CD4-positive, alpha-beta T cell (primary cell): ENCODE data around the gene RAB25. TPM values are rescaled to one million over a fixed set of nuclear protein-coding genes. Genes with fewer than 3 reads are reported as not detected.

Source experiments
- ATAC-seq: fragments of 200-7000 bp; cut with Tn5 transposase; one replicate; pipeline ENCODE4 v1.10.0; 2022; ENCODE audit warnings: mild to moderate bottlenecking; ENCODE audit not compliant: poor library complexity
- CTCF ChIA-PET: fragments of 350-600 bp; sonication (Branson Sonifier 250); formaldehyde crosslinking; loops from one replicate; lab custom pipeline; 2021; ENCODE audit warnings: antibody characterized with exemption, inconsistent platforms; lab: Charles Lee
- POLR2A ChIA-PET: fragments of 350-600 bp; sonication (Branson Sonifier 250); formaldehyde crosslinking; loops from one replicate; lab custom pipeline; 2021; ENCODE audit warnings: antibody characterized with exemption, inconsistent platforms; lab: Charles Lee
- DNase-seq, 14 experiments: peaks; one replicate each; pipeline ENCODE4 v3.0.0-alpha.2; 2013 to 2020; ENCODE audit warnings: mixed read lengths in 2 of 14
- H3K27ac ChIP-seq, 2 donors: one replicate each; pipeline versions ENCODE4 v1.5.1 to v1.7.0; 2013; ENCODE audit warnings: low read length in 2 of 2, low read depth in 1 of 2, mild to moderate bottlenecking in 1 of 2
- H3K27me3 ChIP-seq, 2 experiments: 1 replicate in 1 of 2; 2 replicates in 1 of 2; pipeline versions ENCODE4 v1.6.1 to v1.7.0; 2013; ENCODE audit warnings: low read length in 2 of 2, control low read depth in 1 of 2, mild to moderate bottlenecking in 1 of 2, moderate library complexity in 1 of 2; ENCODE audit not compliant: insufficient read depth in 2 of 2, control insufficient read depth in 1 of 2
- H3K36me3 ChIP-seq: one replicate; pipeline ENCODE4 v1.6.1; 2013; ENCODE audit warnings: low read length, control low read depth; ENCODE audit not compliant: insufficient read depth
- H3K4me1 ChIP-seq: one replicate; pipeline ENCODE4 v1.6.1; 2013; ENCODE audit warnings: low read length, control low read depth; ENCODE audit not compliant: insufficient read depth
- H3K4me3 ChIP-seq: one replicate; pipeline ENCODE4 v1.5.1; 2013; ENCODE audit warnings: mild to moderate bottlenecking, low read length, moderate library complexity
- H3K9me3 ChIP-seq, 2 experiments: 1 replicate in 1 of 2; 2 replicates in 1 of 2; pipeline versions ENCODE4 v1.6.1 to v1.7.0; 2013; ENCODE audit warnings: low read length in 2 of 2, mild to moderate bottlenecking in 2 of 2, control low read depth in 1 of 2, moderate library complexity in 1 of 2; ENCODE audit not compliant: control insufficient read depth in 1 of 2, insufficient read depth in 1 of 2
- H3K27ac Mint-ChIP-seq: one replicate; pipeline ENCODE4 v1.8.0; 2020; ENCODE audit warnings: mixed read lengths
- H3K27me3 Mint-ChIP-seq: one replicate; pipeline ENCODE4 v1.8.0; 2021; ENCODE audit warnings: mixed read lengths
- H3K36me3 Mint-ChIP-seq: one replicate; pipeline ENCODE4 v1.8.0; 2021; ENCODE audit warnings: low read depth, mixed read lengths
- H3K4me1 Mint-ChIP-seq: one replicate; pipeline ENCODE4 v1.8.0; 2021; ENCODE audit warnings: low read depth, mixed read lengths
- H3K4me3 Mint-ChIP-seq: one replicate; pipeline ENCODE4 v1.8.0; 2020; ENCODE audit warnings: mild to moderate bottlenecking, mixed read lengths
- H3K9me3 Mint-ChIP-seq: one replicate; pipeline ENCODE4 v1.8.0; 2020; ENCODE audit warnings: mixed read lengths
- CTCF ChIP-seq: fragments of 200-600 bp; IDR thresholded peaks from one replicate; pipeline ENCODE4 v1.8.0; 2022; ENCODE audit warnings: antibody characterized with exemption, mild to moderate bottlenecking
- intact Hi-C, 2 experiments: fragments of 100-400 bp; cut with DNase I in 1 of 2; cut with micrococcal nuclease in 1 of 2; formaldehyde crosslinking; loops; one replicate each; pipeline versions ENCODE4 v1.15.1 to v1.9.0; 2023 to 2025; cut with DNase I, micrococcal nuclease
- total RNA-seq, 174 experiments: library from RNA in 2 of 174; stranded (reverse) in 2 of 174; gene quantifications; one replicate each; pipeline ENCODE4 v1.2.3 and lab custom pipeline; 2021 to 2026

The RAB25 gene
- total RNA-seq, 2 experiments from 2014 or later: 0.58 to 1.3 TPM

- Histone ChIP-seq H3K27me3 (peaks cover 0 to 4% of the 10 kb centered on the region in 2 experiments), H3K9me3 (no peaks in the 10 kb centered on the region), H3K4me3 (no peak overlapping the region), H3K27ac (no peak overlapping the region), H3K4me1 (peaks cover 26% of the 10 kb centered on the region), H3K36me3 (no peaks in the 10 kb centered on the region)
- Mint-ChIP-seq H3K9me3 (no peaks in the 10 kb centered on the region), H3K27ac (no peak overlapping the region), H3K4me1 (peaks cover 11% of the 10 kb centered on the region), H3K27me3 (peaks cover 21% of the 10 kb centered on the region), H3K36me3 (no peaks in the 10 kb centered on the region), H3K4me3 (no peak overlapping the region)
- no peak for DNase-seq
- intact Hi-C loops: loop anchor here (5.0 kb wide), 2 partner anchors 226 to 356 kb away; no protein-coding TSS in a partner anchor
- ATAC-seq: no peak
- no peak for TF ChIP-seq CTCF
- POLR2A ChIA-PET: no interaction called here
- CTCF ChIA-PET: interaction anchor here (1.0 to 4.5 kb wide), 4 partner anchors 38 to 134 kb away, joined by 3 to 35 read pairs (median 5); no protein-coding TSS in a partner anchor
Measured at GRCh38 chr1:156091610-156092009, 30.6 kb downstream of the RAB25 start.

DNA sequence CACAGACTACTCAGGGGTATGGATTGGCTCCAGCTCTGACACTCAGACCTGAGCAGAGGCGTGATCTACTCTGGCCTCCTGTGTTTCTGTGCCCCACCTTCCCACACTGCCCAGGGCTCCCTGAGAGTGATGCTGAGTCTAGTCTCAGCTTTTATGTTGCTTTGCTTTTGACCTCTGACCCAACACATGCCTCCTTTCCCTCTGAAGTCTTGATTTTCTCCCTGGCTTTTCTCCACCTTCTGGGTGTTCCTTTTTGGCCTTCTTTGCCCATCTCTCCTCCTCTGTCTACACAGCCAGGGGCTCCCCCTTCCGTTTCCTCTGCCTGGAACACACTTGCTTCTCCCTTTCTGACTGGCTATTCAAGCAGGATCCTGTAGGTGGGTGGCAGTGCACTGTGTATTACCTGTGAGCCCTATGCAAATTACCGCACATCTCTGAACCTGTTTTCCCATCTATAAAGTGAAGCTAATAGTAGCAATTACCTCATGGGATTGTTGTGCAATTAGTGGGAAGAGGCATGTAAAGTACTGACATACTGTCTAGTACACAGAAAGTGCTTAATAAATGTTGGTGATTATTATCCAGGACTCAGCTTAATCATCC lies 35.0 kb downstream of the RAB25 start:
- peaks cover 40% of the 10 kb centered on the region for H3K4me1 ChIP-seq
- no peaks in the 10 kb centered on the region for H3K36me3 ChIP-seq
- H3K27ac ChIP-seq: peak overlapping the region in 1 of 2 donors; percentile 89
- intact Hi-C loops: loop anchor here in 1 of 2 experiments (1.0 kb wide), 1 partner anchor 34 kb away; no protein-coding TSS in a partner anchor
- Mint-ChIP-seq H3K4me1 (peaks cover 39% of the 10 kb centered on the region), H3K27me3 (peaks cover 4% of the 10 kb centered on the region), H3K27ac (peak overlapping the region; percentile 82), H3K36me3 (no peaks in the 10 kb centered on the region), H3K9me3 (no peaks in the 10 kb centered on the region), H3K4me3 (no peak overlapping the region)
- ChIA-PET POLR2A (interaction anchor here (0.7 to 4.3 kb wide), 5 partner anchors 19 to 129 kb away, joined by 3 to 23 read pairs (median 6); partner anchors contain the start of genes LMNA and PMF1), CTCF (interaction anchor here (0.5 to 6.8 kb wide), 14 partner anchors 10 to 144 kb away, joined by 3 to 194 read pairs (median 14); partner anchors contain the start of genes LMNA, PMF1 and SLC25A44)
- DNase-seq (no peak), ATAC-seq (no peak)
- no peaks in the 10 kb centered on the region for H3K27me3 ChIP-seq
- no peaks in the 10 kb centered on the region for H3K9me3 ChIP-seq
- no peak for TF ChIP-seq CTCF
- no peak overlapping the region for H3K4me3 ChIP-seq

DNA sequence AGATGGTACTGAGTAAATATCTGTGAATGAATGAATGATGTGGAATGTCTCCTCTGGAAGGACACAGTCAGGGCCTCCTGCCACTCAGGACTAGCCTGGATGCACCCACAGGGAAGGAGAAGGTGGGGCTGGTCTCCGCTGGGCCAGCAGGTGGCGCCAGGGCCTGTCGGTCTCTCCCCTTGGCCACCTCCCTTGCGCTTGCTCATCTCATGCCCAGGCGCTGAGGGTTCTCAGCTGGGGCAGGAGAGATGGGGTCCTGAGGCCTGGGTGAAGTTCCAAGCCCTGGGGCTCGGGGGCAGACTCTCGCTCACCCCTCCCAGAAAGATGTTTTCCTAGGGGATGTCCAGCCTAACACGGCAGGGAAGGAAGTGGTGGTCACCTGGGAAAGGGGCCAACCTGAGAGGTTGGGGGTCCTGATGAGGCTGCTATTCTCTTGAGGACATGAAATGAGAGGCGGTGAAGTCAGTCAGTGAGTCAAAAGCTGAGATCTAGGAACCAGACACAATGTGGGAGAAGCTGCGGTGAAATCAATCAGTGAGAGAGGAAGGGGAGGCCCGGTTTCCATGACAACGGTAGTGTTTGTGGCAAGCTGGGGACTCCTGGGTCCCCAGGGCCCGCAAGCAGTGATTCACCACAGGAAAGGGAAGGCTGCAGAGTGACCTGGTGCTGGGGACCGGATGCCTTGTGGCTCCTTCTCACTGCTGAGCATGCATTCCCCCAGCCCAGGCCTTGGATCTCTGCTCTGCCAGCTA lies 35.9 kb downstream of the RAB25 start:
- Histone ChIP-seq H3K27ac (peak overlapping the region; percentile 51 to 89), H3K4me3 (peak overlapping the region; percentile 21), H3K27me3 (no peaks in the 10 kb centered on the region), H3K9me3 (no peaks in the 10 kb centered on the region), H3K4me1 (peaks cover 39% of the 10 kb centered on the region), H3K36me3 (no peaks in the 10 kb centered on the region)
- Mint-ChIP-seq H3K4me1 (peaks cover 39% of the 10 kb centered on the region), H3K27ac (peak overlapping the region; percentile 82), H3K4me3 (peak overlapping the region; percentile 26), H3K36me3 (no peaks in the 10 kb centered on the region), H3K9me3 (no peaks in the 10 kb centered on the region), H3K27me3 (peaks cover 4% of the 10 kb centered on the region)
- ChIA-PET CTCF (interaction anchor here (0.5 to 6.8 kb wide), 22 partner anchors 9 to 143 kb away, joined by 3 to 194 read pairs (median 5); partner anchors contain the start of genes ARHGEF2, LMNA, MEX3A and PMF1), POLR2A (interaction anchor here (0.7 to 4.3 kb wide), 7 partner anchors 9 to 129 kb away, joined by 3 to 23 read pairs (median 6); partner anchors contain the start of genes LMNA and PMF1)
- peak; percentile 93 for TF ChIP-seq CTCF
- peak; percentile 78 for ATAC-seq
- peak; percentile 73 to 99 (median 83) for DNase-seq
- intact Hi-C loops: loop anchor here (1.0 kb wide), 3 partner anchors 9 to 33 kb away; no protein-coding TSS in a partner anchor
